SW480 (cell line): Measurements from ENCODE around the gene ATAD3C.
"Not testable (repeated sequence)": the region's sequence is repeated elsewhere in the genome, so short reads cannot be mapped to it uniquely, and the experiment has no call there.

Experiments used
- DNase-seq: peaks from one replicate; pipeline ENCODE4 v3.0.0-alpha.2; 2016; ENCODE audit warnings: low spot score

Gene ATAD3C

DNA sequence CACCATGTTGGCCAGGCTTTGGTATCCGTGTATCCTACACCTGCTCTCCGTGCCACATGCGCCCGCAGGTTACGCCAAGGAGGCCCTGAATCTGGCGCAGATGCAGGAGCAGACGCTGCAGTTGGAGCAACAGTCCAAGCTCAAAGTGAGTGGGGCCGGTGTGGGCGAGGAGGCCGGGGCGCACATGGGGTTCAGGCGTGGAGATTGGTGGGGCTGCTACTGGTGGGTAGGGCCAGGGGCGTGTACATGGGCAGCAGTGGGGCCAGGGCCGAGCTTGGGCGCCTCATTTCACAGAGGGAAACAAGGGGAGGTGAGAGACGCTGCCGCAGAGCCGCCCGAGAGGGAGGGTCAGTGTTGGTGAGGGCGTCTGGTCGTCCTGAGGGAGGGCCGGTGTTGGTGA lies 27.7 kb downstream of the ATAD3C start:
- no peak for DNase-seq

DNA sequence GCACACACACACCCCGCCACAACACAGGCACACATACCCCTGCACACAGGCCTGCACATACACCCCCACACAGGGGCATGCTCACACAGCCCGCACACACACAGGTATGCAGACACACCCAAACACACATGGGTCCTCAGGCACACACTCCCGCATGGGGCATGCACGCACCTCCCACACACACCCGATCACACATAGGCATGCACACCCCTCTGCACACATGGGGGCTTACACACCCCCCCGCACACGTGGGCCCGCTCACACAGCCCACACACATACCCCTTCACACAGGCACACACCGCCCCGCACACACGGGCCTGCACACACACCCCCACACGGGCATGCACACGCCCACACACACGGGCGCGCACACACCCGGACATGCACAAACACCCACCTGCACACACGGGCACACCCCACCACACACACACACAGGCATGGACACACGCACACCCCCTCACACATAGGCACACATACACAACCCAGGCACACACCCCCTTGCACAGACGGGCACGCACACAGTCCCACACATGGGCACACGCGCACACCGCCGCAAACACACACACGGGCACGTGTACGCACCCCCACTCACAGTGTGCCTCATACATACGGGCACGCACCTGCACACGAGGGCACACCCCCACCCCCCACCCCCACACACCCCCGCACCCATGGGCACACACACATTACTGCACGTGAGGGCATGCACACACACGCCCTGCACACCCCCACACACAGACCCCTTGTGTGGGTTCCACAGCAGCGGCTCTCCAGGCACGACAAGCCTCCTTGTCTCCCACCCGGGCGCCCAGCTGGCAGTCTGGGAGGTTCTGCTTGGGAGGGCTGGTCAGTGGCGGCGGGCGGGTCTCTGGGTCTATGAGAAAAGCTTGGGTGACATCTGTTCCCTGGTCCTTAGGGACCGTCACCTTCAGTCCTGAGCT lies 30.3 kb downstream of the ATAD3C start:
- no peak for DNase-seq

DNA sequence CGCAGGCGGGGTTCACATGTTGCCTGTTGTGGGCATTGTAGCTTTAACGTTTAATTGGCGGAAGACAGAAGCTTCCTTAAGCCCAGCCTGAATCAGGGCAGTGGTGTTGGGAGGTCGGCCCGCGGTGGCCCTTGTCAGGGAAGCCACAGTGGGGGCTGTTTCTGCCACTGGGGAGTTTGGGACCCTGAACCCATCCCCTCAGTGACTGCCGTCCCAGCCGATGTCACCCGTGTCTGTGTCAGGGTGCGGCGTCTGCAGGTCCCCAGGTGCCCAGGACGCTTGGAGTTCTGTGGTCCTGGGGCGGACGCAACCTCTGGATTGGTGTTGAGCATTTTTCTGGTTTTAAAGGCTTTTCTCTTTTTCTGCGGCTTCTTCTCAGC lies 31.0 kb downstream of the ATAD3C start:
- DNase-seq, result not testable (repeated sequence)

DNA sequence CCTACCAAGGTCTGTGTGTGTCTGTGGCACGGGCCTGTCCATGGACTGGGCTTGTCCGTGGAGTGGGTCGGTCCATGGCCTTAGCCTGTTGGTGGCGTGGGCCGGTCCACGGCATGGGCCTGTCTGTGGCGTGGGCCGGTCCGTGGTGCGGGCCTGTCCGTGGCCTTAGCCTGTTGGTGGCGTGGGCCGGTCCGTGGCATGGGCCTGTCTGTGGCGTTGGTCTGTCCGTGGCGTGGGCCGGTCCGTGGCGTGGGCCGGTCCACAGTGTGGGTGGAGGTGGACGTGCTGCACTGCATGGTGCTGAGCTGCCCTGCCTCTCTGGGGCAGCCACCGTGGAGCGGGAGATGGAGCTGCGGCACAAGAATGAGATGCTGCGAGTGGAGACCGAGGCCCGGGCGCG lies 32.3 kb downstream of the ATAD3C start:
- DNase-seq, result not testable (repeated sequence)

DNA sequence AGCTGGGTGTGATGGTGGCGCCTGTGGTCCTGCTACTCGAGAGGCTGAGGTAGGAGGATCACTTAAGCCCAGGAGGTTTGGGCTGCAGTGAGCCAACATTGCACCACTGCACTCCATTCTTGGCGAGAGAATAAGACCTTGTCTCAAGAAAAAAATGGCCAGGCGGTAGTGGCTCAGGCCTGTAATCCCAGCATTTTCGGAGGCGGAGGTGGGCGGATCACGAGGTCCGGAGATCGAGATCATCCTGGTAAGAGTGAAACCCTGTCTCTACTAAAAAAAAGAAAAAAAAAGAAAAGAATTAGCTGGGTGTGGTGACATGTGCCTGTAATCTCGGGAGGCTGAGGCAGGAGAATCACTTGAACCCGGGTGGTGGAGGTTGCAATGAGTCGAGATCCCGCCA lies 33.4 kb downstream of the ATAD3C start:
- no peak for DNase-seq

DNA sequence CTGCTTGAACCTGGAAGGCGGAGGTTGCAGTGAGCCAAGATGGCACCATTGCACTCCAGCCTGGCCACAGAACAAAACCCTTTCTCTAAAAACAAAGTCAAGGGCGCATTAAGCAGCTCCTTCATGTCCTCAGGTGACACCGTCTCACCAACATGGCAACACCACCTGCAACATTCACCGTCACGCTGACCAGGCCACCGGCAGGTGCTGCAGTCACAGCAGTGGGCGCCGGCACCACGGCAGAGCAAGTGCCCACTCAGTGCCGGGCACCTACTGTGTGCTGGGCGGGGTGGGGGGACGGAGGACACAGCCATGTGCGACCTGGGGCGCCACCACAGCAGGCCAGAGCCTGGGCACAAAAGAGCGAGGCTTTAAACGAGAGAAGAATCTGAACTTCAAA lies 34.2 kb downstream of the ATAD3C start:
- DNase-seq, result no peak

DNA sequence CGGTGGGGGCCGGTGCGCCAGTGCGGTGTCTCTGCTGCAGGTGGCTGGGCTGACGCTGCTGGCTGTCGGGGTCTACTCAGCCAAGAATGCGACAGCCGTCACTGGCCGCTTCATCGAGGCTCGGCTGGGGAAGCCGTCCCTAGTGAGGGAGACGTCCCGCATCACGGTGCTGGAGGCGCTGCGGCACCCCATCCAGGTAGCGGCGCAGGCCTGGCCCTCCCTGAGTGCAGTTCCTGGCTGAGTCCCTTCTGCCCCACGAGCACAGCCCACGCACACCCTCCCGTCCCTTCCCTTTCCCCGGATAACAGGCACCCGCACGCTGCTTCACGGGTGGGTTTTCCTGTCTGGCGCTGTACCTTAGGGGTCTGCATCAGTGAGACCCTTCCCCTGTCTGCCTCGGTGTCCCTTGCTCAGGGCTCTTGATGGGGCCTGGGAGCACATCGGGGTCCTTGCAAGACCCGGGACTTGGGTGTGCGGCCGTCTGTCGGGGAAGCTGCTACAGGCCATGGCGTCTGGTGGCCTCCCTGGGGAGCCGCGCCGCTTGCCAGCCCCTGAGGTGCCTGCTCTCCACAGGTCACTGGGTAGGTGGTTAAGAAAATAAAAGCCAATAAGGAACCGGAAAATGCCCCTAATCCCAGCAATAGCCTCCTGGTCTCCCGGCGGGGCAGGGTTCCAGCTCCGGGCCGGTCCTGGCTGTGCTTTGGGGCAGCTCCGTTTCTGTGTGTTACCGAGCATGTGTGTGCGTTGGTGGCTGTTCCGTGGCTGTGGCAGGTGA lies 35.7 kb downstream of the ATAD3C start:
- not testable (repeated sequence) for DNase-seq

DNA sequence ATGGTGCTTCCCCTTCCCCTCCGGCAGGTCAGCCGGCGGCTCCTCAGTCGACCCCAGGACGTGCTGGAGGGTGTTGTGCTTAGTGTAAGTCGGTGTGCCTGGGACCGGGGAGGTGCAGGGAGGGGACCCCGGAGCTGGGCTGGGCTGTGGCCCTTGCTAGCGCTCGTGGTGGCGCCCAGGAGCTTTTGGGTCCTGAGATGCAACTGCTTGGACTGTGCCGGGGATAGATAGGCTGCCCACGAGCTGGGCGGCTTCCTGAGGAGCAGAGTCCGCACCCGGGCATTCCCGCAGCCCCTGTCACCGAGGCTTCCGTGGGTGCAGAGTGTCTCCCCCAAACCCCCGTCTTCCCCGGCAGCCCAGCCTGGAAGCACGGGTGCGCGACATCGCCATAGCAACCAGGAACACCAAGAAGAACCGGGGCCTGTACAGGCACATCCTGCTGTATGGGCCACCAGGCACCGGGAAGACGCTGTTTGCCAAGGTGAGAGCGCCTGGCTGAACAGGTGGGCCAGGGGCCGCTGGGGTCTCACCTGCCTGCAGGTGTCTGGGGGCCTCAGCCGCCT lies 36.3 kb downstream of the ATAD3C start:
- not testable (repeated sequence) for DNase-seq

DNA sequence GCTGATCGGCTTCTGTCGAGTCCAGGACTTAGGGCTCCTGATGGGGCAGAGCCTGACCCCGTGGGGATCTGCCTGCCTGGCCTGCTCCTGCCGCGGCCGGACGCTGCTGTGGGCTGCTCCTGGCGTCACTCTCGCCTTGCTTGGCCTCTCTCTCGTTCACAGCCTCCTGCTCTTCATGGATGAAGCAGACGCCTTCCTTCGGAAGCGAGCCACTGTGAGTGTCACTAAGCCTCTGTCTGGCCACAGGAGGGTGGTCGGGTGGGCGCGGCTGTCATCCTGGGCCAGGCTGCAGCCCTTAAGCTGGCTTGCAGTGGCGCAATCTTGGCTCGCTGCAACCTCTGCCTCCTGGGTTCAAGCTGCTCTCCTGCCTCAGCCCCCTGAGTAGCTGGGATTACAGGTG lies 38.2 kb downstream of the ATAD3C start:
- DNase-seq, result no peak

DNA sequence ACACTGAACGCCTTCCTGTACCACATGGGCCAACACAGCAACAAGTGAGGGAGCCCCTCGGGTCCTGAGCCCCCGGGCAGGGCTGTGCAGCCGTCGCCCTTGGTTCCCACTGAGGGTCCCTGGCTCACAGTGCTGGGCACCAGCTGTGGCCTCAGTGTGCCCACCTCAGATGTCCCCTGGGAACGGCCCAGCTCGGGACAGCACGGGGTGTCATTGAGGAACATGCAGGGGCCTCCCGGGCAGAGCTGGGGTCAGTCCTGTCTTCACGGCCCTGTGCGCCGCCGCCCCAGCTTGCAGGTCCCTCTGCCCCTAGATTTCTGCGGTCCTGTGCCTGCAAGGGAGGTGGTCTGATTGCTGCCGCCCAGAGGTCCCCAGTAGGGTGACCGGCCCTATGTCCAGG lies 39.7 kb downstream of the ATAD3C start:
- no peak for DNase-seq

DNA sequence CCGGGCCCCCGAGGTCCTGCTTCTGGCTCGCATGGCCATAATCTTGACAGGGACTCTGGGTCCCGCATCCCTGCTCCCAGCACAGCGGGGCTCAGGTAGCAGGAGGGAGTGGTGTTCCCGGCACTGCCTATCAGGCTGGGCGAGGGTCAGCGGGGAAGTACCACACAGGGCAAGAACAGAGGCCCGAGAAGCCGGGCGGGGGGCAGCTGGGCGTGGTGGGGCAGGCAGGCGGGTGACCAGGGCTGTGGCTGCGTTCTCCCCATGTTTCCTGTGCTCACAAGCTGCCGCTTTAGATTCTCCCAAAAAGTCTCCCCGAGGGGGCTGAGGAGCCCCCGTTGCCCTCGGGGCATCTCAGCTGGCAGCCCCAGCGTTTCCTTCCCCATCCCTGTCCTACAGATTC lies 40.4 kb downstream of the ATAD3C start:
- no peak for DNase-seq

DNA sequence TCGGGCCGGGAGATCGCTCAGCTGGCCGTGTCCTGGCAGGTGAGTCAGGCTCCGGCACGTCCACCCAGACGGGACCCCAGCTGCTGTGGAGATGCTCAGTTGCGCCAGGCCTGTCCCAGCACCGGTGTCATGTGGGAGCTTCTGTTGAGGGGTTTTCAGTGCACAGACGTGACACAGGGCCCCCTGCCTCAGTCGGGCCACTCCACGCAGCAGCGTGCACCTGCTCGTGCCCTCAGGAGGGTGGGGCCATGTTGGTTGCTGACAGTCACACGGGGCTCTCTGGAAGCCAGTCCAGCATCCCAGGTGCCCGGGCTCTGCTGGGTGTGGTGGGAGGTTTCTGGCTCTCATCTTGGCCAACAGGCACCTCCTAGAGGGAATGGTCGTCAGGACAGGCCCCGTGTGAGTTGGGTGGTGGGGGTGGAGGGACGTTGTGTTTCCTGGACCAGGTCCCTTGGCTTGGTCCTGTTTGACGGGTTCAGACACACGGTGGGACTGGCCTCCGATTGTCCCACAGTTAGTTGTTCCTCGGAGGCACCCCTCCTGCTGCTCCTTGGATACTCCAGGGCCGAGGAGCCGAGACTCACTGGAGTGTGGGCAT lies 41.2 kb downstream of the ATAD3C start:
- DNase-seq, result no peak

DNA sequence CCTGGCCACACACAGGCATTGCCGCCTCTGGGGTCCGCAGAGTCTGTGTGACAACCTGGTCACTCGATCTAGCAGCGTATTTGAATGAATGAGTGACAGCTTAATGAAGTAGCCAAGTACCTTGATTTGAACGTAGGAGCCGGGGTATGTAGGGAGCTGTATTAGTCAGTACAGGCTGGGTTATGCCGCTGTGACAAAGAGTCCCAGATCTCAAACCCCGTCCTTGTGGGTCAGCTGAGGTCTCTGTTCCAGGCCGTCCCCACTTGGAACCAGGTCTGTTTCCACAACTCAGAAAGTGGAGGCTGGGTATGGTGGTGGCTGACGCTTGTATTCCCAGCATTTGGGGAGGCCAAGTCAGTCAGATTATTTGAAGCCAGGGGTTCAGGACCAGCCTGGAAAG lies 42.1 kb downstream of the ATAD3C start:
- no peak for DNase-seq

DNA sequence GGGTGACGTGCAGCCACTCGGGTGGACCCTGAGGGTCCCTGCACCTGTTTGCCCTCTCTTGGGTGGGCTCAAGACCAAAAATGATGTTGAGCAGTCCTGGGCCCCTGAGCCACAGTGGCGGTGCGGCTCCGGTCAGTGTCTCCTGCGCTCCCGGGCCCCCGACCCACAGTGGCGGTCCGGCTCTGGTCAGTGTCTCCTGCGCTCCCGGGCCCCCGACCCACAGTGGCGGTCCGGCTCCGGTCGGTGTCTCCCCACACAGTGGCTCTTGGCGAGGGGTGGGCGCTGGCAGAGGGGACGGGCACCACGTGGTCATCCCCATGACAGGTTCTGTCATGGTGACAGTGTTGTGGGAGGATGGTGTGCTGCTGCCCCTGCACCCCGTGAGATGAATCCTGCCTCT lies 44.8 kb downstream of the ATAD3C start:
- DNase-seq, result not testable (repeated sequence)

DNA sequence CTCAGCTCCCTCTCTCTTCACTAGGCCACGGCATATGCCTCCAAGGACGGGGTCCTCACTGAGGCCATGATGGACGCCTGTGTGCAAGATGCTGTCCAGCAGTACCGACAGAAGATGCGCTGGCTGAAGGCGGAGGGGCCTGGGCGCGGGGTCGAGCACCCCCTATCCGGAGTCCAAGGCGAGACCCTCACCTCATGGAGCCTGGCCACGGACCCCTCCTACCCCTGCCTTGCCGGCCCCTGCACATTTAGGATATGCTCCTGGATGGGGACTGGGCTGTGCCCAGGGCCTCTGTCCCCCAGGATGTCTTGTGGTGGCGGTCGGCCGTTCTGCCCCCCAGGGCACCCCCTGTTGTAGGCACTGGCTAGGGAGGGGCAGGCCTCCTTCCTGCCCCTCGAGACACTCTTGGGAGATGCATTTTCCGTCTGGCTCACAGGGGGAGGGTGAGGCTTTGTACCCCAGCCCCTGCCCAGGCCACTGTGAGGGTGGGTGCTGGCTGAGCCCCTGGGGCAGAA lies 46.0 kb downstream of the ATAD3C start:
- DNase-seq, result not testable (repeated sequence)

DNA sequence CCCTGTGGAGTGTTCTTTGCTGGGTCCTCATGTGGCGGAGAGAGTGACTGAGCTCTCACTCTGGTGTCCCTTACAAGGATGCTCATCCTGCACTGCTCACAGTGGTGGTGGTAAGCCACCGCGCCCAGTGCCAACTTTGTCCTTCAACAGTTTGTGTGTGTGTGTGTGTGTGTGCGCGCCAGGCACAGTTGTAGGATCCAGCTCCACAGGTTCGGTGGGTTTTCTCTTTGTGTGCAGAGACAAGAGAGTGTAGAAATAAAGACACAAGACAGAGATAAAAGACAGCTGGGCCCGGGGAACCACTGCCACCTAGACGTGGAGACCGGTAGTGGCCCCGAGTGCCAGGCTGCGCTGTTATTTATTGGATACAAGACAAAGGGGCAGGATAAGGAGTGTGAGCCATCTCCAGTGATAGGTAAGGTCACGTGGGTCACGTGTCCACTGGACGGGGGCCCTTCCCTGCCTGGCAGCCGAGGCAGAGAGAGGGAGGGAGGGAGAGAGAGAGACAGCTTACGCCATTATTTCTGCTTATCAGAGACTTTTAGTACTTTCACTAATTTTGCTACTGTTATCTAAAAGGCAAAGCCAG lies 55.4 kb downstream of the ATAD3C start:
- DNase-seq, result peak; percentile 62

DNA sequence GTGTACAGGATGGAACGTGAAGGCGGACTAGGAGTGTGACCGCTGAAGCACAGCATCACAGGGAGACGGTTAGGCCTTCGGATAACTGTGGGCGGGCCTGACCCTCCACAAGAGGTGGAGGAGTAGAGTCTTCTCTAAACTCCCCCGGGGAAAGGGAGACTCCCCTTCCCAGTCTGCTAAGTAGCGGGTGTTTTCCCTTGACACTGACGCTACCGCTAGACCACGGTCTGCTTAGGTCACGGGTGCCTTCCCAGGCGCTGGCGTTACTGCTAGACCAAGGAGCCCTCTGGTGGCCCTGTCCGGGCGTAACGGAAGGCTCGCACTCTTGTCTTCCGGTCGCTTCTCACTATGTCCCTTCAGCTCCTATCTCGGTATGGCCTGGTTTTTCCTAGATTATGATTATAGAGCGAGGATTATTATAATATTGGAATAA lies 55.9 kb downstream of the ATAD3C start:
- peak; percentile 57 for DNase-seq

DNA sequence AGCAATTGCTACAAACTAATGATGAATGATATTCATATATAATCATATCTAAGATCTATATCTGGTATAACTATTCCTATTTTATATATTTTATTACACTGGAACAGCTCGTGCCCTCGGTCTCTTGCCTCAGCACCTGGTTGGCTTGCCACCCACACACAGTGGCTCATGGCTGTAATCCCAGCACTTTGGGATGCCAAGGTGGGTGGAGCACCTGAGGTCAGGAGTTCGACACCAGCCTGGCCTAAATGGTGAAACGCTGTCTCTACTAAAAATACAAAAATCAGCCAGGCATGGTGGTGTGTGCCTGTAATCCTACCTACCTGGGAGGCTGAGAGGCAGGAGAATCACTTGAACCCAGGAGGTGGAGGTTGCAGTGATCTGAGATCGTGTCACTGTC lies 56.3 kb downstream of the ATAD3C start:
- DNase-seq, result not testable (repeated sequence)

DNA sequence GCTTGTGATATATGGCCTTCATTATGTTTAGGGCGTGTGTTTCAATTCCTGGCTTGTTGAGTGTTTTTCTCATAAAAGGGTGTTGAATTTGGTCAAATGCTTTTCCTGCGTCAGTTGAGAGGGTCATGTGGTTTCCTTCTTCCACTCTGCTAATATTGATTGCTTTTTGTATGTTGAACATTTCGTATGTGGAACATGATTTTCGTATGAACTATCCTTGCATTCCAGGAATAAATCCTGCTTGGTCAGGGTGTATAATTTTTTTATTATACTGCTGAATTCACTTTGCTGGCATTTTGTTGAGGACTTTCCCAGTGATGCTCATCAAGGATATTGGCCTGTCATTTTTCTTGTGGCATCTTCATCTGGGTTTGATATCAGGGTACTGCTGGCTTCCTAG lies 57.8 kb downstream of the ATAD3C start:
- DNase-seq, result no peak

DNA sequence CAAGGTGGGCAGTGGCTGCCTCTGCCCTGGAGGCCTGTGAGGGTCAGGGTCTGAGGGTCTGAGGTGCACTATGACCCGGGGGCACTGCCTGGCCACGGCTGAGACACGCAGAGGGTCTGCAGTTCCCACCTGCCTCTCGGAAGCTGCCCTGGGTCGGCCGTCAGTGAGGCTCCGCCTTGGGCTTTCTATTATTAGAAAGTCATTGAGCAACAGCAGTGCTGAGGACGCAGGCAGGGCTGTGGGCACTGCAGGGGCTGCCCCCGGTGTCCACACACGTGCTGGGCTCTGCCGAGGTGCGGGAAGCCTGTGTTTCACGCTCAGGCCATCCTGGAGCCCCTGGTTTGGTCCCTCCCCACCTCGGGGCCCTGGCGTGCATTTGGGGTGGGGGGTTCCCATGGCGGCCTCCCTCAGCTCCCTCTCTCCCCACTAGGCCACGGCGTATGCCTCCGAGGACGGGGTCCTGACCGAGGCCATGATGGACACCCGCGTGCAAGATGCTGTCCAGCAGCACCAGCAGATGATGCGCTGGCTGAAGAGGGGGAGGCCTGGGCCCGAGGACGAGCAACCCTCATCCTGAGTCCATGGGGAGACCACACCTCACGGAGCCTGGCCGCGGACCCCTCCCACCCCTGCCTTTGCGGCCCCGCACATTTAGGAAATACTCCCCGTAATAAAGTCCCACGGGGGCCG lies 59.4 kb downstream of the ATAD3C start:
- DNase-seq, result not testable (repeated sequence)

DNA sequence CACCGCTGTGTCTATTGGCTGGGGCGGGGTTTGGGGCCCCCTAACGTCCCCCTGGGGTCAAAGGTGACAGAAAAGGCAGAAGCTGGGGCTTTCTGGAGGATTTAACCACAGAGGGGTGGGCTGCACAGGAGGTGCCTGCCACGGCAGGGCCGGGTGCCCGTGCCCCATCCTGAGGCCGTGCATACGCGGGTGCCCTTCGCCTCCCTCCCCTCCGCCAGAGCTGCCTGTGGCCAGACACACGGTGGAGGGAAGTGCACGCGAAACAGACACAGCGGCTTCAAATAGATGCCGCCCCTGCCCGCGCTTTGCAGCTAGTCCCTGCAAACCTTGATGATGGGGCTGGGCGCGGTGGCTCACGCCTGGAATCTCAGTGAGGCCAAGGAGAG lies 60.0 kb downstream of the ATAD3C start:
- DNase-seq, result not testable (repeated sequence)
